ENCODE results near the gene DGUOK. TPM values are rescaled to one million over a fixed set of nuclear protein-coding genes. Genes with fewer than 3 reads are reported as not detected.

The DGUOK gene
- total and polyA plus RNA-seq, 2 donors from 2014 or later: 44.4 to 86.2 TPM

DNA sequence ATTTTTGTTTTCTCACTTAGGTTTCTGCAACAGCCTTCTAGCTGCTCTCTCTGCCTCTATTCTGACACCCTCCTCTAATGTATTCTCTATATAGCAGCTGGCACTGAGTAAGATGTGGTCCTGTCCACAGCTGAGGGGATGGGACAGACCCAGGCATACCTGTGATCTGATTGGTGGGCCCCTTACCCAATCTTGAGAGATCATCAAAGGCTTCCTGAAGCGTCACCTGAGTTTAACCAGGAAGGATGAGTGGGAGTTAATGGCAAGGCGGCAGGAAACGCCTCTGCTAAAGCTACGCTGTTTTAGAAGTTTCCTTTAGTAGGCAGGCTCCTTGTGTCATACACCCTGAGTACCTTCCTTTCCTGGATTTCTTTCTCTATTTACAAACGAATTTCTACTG is 52.3 kb downstream of the DGUOK start:
- Histone ChIP-seq H3K9ac (ENCODE audit: low read length in 3 of 3) (no peak overlapping the region), H3K9me3 (ENCODE audit: control insufficient read depth in 2 of 3, insufficient read depth in 1 of 3, low read length in 3 of 3) (no peaks in the 10 kb centered on the region), H3K27me3 (ENCODE audit: control insufficient read depth, insufficient read depth, low read length) (peaks cover 8% of the 10 kb centered on the region), H3K36me3 (ENCODE audit: control insufficient read depth in 2 of 3, insufficient read depth in 3 of 3, low read length in 3 of 3) (no peaks in the 10 kb centered on the region), H3K27ac (ENCODE audit: low read depth in 2 of 2, low read length in 2 of 2) (no peak overlapping the region), H3K4me1 (ENCODE audit: control insufficient read depth in 2 of 3, insufficient read depth in 2 of 3, low read depth in 1 of 3, low read length in 3 of 3) (peaks cover 0 to 15% (median 0%) of the 10 kb centered on the region in 3 donors), H3K4me3 (ENCODE audit: low read length in 3 of 3) (no peak overlapping the region)
- TF ChIP-seq, protein P1, sequence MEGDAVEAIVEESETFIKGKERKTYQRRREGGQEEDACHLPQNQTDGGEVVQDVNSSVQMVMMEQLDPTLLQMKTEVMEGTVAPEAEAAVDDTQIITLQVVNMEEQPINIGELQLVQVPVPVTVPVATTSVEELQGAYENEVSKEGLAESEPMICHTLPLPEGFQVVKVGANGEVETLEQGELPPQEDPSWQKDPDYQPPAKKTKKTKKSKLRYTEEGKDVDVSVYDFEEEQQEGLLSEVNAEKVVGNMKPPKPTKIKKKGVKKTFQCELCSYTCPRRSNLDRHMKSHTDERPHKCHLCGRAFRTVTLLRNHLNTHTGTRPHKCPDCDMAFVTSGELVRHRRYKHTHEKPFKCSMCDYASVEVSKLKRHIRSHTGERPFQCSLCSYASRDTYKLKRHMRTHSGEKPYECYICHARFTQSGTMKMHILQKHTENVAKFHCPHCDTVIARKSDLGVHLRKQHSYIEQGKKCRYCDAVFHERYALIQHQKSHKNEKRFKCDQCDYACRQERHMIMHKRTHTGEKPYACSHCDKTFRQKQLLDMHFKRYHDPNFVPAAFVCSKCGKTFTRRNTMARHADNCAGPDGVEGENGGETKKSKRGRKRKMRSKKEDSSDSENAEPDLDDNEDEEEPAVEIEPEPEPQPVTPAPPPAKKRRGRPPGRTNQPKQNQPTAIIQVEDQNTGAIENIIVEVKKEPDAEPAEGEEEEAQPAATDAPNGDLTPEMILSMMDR (IDR thresholded peaks at IDR 0.05; ENCODE audit: borderline replicate concordance, extremely low read depth, insufficient read depth): no peak
- FAIRE-seq: no peak
- DNase-seq: peak in 1 of 5 donors; percentile 32
- intact Hi-C loops (cut with DNase I): no loop called here

DNA sequence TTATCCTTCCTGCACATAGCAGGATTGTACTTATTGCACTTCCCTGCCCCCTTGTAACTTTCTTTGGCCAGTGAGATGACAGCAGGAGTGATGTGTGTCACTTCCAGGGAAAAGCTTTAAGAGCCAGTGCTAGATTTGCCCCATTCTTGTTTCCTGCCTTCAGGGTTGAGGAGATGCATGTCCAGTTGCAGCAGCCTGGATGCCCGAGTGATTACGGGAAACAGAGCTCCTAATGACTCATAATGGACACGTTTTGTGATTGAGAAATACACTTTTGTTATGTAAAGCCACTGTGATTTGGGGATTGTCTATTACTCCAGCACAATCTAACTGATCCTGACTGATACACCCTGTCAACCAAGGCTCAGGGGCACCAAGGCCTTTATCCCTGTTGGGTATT is 53.0 kb downstream of the DGUOK start:
- TF ChIP-seq, protein P1 (IDR thresholded peaks at IDR 0.05; ENCODE audit: borderline replicate concordance, extremely low read depth, insufficient read depth): no peak
- Histone ChIP-seq H3K36me3 (ENCODE audit: control insufficient read depth in 2 of 3, insufficient read depth in 3 of 3, low read length in 3 of 3) (no peaks in the 10 kb centered on the region), H3K4me1 (ENCODE audit: control insufficient read depth in 2 of 3, insufficient read depth in 2 of 3, low read depth in 1 of 3, low read length in 3 of 3) (peaks cover 0 to 17% (median 0%) of the 10 kb centered on the region in 3 donors), H3K9ac (ENCODE audit: low read length in 3 of 3) (no peak overlapping the region), H3K27ac (ENCODE audit: low read depth in 2 of 2, low read length in 2 of 2) (no peak overlapping the region), H3K9me3 (ENCODE audit: control insufficient read depth in 2 of 3, insufficient read depth in 1 of 3, low read length in 3 of 3) (no peaks in the 10 kb centered on the region), H3K4me3 (ENCODE audit: low read length in 3 of 3) (no peak overlapping the region), H3K27me3 (ENCODE audit: control insufficient read depth, insufficient read depth, low read length) (peaks cover 8% of the 10 kb centered on the region)
- DNase-seq (no peak), FAIRE-seq (no peak)
- intact Hi-C loops (cut with DNase I): no loop called here

DNA sequence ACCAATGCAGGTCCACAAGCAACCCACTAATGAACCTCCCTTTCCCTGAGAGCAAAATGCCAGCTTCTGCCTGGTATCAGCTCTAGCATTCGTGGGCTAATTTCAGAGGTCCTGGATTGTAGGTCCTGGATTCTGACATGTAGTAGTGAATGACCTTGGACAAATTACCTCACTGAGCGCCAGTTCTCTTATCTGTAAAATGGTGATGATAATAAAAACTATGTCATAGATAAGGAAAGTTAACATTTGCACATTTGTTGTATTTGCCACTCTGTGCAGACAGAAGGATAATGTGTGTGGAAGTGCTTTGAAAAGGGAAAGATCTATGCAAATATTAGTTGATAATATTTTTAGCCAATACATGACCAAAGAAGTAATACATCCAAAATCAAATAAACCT is 53.9 kb downstream of the DGUOK start:
- H3K9ac ChIP-seq (ENCODE audit: low read length in 3 of 3): no peak overlapping the region
- H3K27ac ChIP-seq (ENCODE audit: low read depth in 2 of 2, low read length in 2 of 2): no peak overlapping the region
- TF ChIP-seq, protein P1 (IDR thresholded peaks at IDR 0.05; ENCODE audit: borderline replicate concordance, extremely low read depth, insufficient read depth): no peak
- H3K36me3 ChIP-seq (ENCODE audit: control insufficient read depth in 2 of 3, insufficient read depth in 3 of 3, low read length in 3 of 3): no peaks in the 10 kb centered on the region
- FAIRE-seq (no peak), DNase-seq (no peak)
- peak overlapping the region in 1 of 3 donors; percentile 51 for H3K4me3 ChIP-seq (ENCODE audit: low read length in 3 of 3)
- H3K27me3 ChIP-seq (ENCODE audit: control insufficient read depth, insufficient read depth, low read length): peaks cover 8% of the 10 kb centered on the region
- intact Hi-C loops (cut with DNase I): no loop called here
- peaks cover 0 to 17% (median 0%) of the 10 kb centered on the region in 3 donors for H3K4me1 ChIP-seq (ENCODE audit: control insufficient read depth in 2 of 3, insufficient read depth in 2 of 3, low read depth in 1 of 3, low read length in 3 of 3)
- H3K9me3 ChIP-seq (ENCODE audit: control insufficient read depth in 2 of 3, insufficient read depth in 1 of 3, low read length in 3 of 3): no peaks in the 10 kb centered on the region
